Loucy (cell line): ENCODE data around the gene BACH1.

Source experiments
- H2AFZ ChIP-seq: fragments of 200-600 bp; sonication (generic); 2 replicates; pipeline ENCODE4 v1.6.0; 2016; ENCODE audit warnings: antibody characterized with exemption, mild to moderate bottlenecking, low read length, moderate library complexity
- H3F3A ChIP-seq: fragments of 200-600 bp; 2 replicates; pipeline ENCODE4 v1.6.0; 2016; ENCODE audit warnings: antibody characterized with exemption, low read depth, mild to moderate bottlenecking
- H3K27me3 ChIP-seq: fragments of 200-600 bp; sonication (generic); 2 replicates; pipeline ENCODE4 v1.6.1; 2014; ENCODE audit warnings: low read length, mild to moderate bottlenecking; ENCODE audit not compliant: insufficient read depth, poor library complexity, severe bottlenecking
- H3K36me3 ChIP-seq: fragments of 200-600 bp; sonication (generic); 2 replicates; pipeline ENCODE4 v1.6.1; 2016; ENCODE audit warnings: low read length; ENCODE audit not compliant: insufficient read depth
- H3K4me1 ChIP-seq: fragments of 200-600 bp; sonication (generic); 2 replicates; pipeline ENCODE4 v1.5.1; 2014; ENCODE audit warnings: low read length, mild to moderate bottlenecking; ENCODE audit not compliant: insufficient read depth, poor library complexity, severe bottlenecking
- H3K4me2 ChIP-seq: fragments of 200-600 bp; sonication (generic); 2 replicates; pipeline ENCODE4 v1.6.0; 2014; ENCODE audit warnings: antibody characterized with exemption, low read length, low read depth, mild to moderate bottlenecking; ENCODE audit not compliant: poor library complexity, severe bottlenecking
- H3K4me3 ChIP-seq: fragments of 200-600 bp; sonication (generic); 2 replicates; pipeline ENCODE4 v1.5.1; 2014; ENCODE audit warnings: low read length, mild to moderate bottlenecking, mixed read lengths; ENCODE audit not compliant: poor library complexity, severe bottlenecking
- H3K79me2 ChIP-seq: fragments of 200-600 bp; sonication (generic); 2 replicates; pipeline ENCODE4 v1.6.1; 2014; ENCODE audit warnings: low read length; ENCODE audit not compliant: insufficient read depth
- H3K9ac ChIP-seq: fragments of 200-600 bp; sonication (generic); 2 replicates; pipeline ENCODE4 v1.6.0; 2014; ENCODE audit warnings: mild to moderate bottlenecking, low read depth, low read length, moderate library complexity; ENCODE audit not compliant: poor library complexity, severe bottlenecking
- H3K9me2 ChIP-seq: fragments of 200-600 bp; sonication (generic); replicated peaks from 2 replicates; pipeline ENCODE4 v1.6.1; 2016; ENCODE audit warnings: low read depth, low read length, mixed read lengths
- H3K9me3 ChIP-seq: fragments of 200-600 bp; sonication (generic); 2 replicates; pipeline ENCODE4 v1.6.1; 2014; ENCODE audit warnings: mild to moderate bottlenecking, antibody characterized with exemption, low read length, low read depth; ENCODE audit not compliant: insufficient read depth
- H4K20me1 ChIP-seq: fragments of 200-600 bp; sonication (generic); 2 replicates; pipeline ENCODE4 v1.6.0; 2014; ENCODE audit warnings: antibody characterized with exemption, low read length, mild to moderate bottlenecking; ENCODE audit not compliant: insufficient read depth, poor library complexity, severe bottlenecking
- EZH2phosphoT487 ChIP-seq: fragments of 200-600 bp; IDR thresholded peaks from 2 replicates; pipeline ENCODE4 v1.6.1; 2018; ENCODE audit warnings: antibody characterized with exemption, mild to moderate bottlenecking, moderate library complexity, borderline replicate concordance
- TF ChIP-seq, protein P1 (sequence below): fragments of 200-600 bp; sonication (generic); conservative IDR thresholded peaks from 2 replicates; pipeline ENCODE4 v1.5.1; 2014; ENCODE audit warnings: mild to moderate bottlenecking, antibody characterized with exemption, low read length

The BACH1 gene

DNA sequence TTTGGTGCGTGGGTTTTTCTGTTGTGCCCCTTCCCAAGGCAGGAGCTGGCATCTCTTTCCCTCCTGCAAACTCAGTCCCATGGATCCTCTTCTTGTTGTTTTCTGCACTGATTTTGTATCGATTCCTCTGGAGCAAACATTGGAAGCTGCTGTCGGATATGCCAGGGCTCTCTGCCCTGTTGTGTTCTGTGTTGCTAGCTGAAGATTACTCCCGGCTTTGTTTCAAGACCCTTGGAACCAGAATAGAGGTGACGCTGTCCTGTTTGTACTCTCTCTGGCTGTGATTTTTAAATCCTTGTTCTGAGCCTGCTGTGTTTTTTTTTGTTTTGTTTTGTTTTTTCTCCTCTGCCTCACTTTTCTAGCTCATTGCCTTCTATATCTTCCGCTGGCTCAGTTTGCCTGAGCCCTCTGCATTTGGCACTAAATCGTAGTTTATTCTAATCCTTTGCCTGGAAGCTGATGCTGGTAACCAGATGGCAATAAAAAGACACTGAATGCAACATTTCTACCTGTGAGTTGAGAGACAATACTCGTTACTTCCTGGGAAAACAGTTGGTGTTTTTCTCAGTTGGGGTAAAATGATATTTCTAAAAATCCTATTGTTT lies 67.0 kb downstream of the BACH1 start:
- H3K9ac ChIP-seq, result no peak overlapping the region
- H3K9me3 ChIP-seq, result no peaks in the 10 kb centered on the region
- H3K9me2 ChIP-seq, result no peaks in the 10 kb centered on the region
- H3K4me1 ChIP-seq, result no peaks in the 10 kb centered on the region
- H3K4me3 ChIP-seq, result no peak overlapping the region
- no peak overlapping the region for H3K4me2 ChIP-seq
- H3K79me2 ChIP-seq, result no peaks in the 10 kb centered on the region
- no peak overlapping the region for H2AFZ ChIP-seq
- no peaks in the 10 kb centered on the region for H3K27me3 ChIP-seq
- H3K36me3 ChIP-seq, result peaks cover 6% of the 10 kb centered on the region; the same call in 1 of the 2 replicates
- H4K20me1 ChIP-seq, result no peaks in the 10 kb centered on the region
- no peaks in the 10 kb centered on the region for H3F3A ChIP-seq
- TF ChIP-seq, protein P1, sequence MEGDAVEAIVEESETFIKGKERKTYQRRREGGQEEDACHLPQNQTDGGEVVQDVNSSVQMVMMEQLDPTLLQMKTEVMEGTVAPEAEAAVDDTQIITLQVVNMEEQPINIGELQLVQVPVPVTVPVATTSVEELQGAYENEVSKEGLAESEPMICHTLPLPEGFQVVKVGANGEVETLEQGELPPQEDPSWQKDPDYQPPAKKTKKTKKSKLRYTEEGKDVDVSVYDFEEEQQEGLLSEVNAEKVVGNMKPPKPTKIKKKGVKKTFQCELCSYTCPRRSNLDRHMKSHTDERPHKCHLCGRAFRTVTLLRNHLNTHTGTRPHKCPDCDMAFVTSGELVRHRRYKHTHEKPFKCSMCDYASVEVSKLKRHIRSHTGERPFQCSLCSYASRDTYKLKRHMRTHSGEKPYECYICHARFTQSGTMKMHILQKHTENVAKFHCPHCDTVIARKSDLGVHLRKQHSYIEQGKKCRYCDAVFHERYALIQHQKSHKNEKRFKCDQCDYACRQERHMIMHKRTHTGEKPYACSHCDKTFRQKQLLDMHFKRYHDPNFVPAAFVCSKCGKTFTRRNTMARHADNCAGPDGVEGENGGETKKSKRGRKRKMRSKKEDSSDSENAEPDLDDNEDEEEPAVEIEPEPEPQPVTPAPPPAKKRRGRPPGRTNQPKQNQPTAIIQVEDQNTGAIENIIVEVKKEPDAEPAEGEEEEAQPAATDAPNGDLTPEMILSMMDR, result no peak
- no peak for TF ChIP-seq EZH2phosphoT487

DNA sequence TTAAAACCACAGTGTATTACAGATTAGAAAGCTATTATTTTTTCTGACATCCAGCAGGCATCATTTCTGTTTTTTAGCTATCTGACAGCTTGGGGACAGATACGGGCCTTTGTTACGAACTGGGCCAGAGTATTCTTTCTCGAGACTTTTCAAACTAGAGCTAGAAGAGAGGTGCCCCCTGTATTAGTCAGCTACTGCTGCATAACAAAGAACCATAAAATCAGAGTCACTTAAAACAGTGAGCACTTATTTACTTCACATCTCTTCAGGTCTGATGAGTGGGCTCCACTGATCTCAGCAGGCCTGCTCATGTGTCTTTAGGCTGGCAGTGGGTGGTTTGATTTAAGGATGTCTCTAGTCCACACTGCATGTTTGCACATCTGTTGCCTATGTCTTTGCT lies 67.8 kb downstream of the BACH1 start:
- Histone ChIP-seq H3K9ac (no peak overlapping the region), H3K27me3 (no peaks in the 10 kb centered on the region), H3K79me2 (no peaks in the 10 kb centered on the region), H3K9me2 (no peaks in the 10 kb centered on the region), H3K36me3 (peaks cover 6% of the 10 kb centered on the region; the same call in 1 of the 2 replicates), H3K4me3 (no peak overlapping the region), H3F3A (no peaks in the 10 kb centered on the region), H3K4me1 (no peaks in the 10 kb centered on the region), H2AFZ (no peak overlapping the region), H4K20me1 (no peaks in the 10 kb centered on the region), H3K9me3 (no peaks in the 10 kb centered on the region), H3K4me2 (no peak overlapping the region)
- TF ChIP-seq EZH2phosphoT487, result no peak
- TF ChIP-seq, protein P1, result no peak

DNA sequence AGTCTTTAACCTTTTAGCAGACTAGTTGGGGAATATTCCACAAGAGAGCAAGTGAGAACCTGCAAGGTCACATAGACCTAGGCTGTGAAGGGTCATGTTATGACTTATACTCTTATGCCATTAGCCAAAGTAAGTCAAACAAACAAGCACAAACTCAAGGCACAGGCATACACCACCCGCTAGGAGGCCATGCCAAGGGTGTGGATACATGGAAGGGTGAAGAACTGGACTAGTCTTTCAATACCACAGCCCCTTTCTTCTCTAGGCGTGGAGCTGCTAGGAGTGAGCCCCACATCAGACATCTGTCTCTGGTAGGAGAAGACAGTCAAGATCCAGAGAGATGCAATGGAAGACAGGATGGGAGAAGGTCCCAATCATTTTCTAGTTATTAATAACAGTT lies 68.6 kb downstream of the BACH1 start:
- Histone ChIP-seq H3K4me1 (no peaks in the 10 kb centered on the region), H3K36me3 (peaks cover 6% of the 10 kb centered on the region; the same call in 1 of the 2 replicates), H3F3A (no peaks in the 10 kb centered on the region), H3K4me2 (no peak overlapping the region), H3K27me3 (no peaks in the 10 kb centered on the region), H2AFZ (no peak overlapping the region), H3K4me3 (no peak overlapping the region), H3K9ac (no peak overlapping the region), H3K9me3 (no peaks in the 10 kb centered on the region), H3K9me2 (no peaks in the 10 kb centered on the region), H4K20me1 (no peaks in the 10 kb centered on the region), H3K79me2 (no peaks in the 10 kb centered on the region)
- TF ChIP-seq, protein P1, result no peak
- TF ChIP-seq EZH2phosphoT487, result no peak
